CD4-positive, CD25-positive, alpha-beta regulatory T cell (primary cell): ENCODE measurements around the gene VSTM2A. TPM values are rescaled to one million over a fixed set of nuclear protein-coding genes. Genes with fewer than 3 reads are reported as not detected.

ENCODE experiments used
- ATAC-seq, 2 donors: fragments of 150-1000 bp; cut with Tn5 transposase; one replicate each; pipeline ENCODE4 v1.10.0; 2021; ENCODE audit warnings: low read depth in 2 of 2, moderate number of reproducible peaks in 2 of 2, moderate library complexity in 1 of 2
- DNase-seq, 3 donors: peaks; one replicate each; pipeline versions ENCODE4 v3.0.0 to v3.0.0-alpha.2; 2012 to 2022; ENCODE audit warnings: mixed read lengths in 1 of 3
- H3K27ac ChIP-seq: one replicate; pipeline ENCODE4 v1.7.0; 2013; ENCODE audit warnings: mild to moderate bottlenecking, low read length; ENCODE audit not compliant: insufficient read depth, poor library complexity, severe bottlenecking
- H3K27me3 ChIP-seq: one replicate; pipeline ENCODE4 v1.7.0; 2013; ENCODE audit warnings: low read length; ENCODE audit not compliant: control insufficient read depth, insufficient read depth
- H3K36me3 ChIP-seq: one replicate; pipeline ENCODE4 v1.7.0; 2013; ENCODE audit warnings: mild to moderate bottlenecking, low read length, moderate library complexity; ENCODE audit not compliant: control insufficient read depth, insufficient read depth
- H3K4me1 ChIP-seq: 2 replicates; pipeline ENCODE4 v1.7.0; 2013; ENCODE audit warnings: mild to moderate bottlenecking, low read length; ENCODE audit not compliant: insufficient read depth, control insufficient read depth, poor library complexity, severe bottlenecking
- H3K4me3 ChIP-seq: one replicate; pipeline ENCODE4 v1.7.0; 2013; ENCODE audit warnings: low read depth, mild to moderate bottlenecking, low read length, moderate library complexity
- H3K9me3 ChIP-seq, 2 experiments: 1 replicate in 1 of 2; 2 replicates in 1 of 2; pipeline ENCODE4 v1.7.0; 2013; ENCODE audit warnings: low read length in 2 of 2, mild to moderate bottlenecking in 1 of 2, moderate library complexity in 1 of 2; ENCODE audit not compliant: control insufficient read depth in 2 of 2
- H3K27ac Mint-ChIP-seq, 3 donors: one replicate each; pipeline ENCODE4 v1.8.0; 2020 to 2022; ENCODE audit warnings: mild to moderate bottlenecking in 3 of 3, mixed read lengths in 3 of 3, moderate library complexity in 2 of 3
- H3K27me3 Mint-ChIP-seq: one replicate; pipeline ENCODE4 v1.8.0; 2022; ENCODE audit warnings: mild to moderate bottlenecking, mixed read lengths
- H3K36me3 Mint-ChIP-seq: one replicate; pipeline ENCODE4 v1.8.0; 2020; ENCODE audit warnings: mixed read lengths
- H3K4me1 Mint-ChIP-seq, 4 donors: one replicate each; pipeline ENCODE4 v1.8.0; 2020 to 2022; ENCODE audit warnings: mixed read lengths in 4 of 4, mild to moderate bottlenecking in 1 of 4
- H3K4me3 Mint-ChIP-seq, 4 donors: one replicate each; pipeline ENCODE4 v1.8.0; 2020 to 2022; ENCODE audit warnings: mild to moderate bottlenecking in 4 of 4, mixed read lengths in 4 of 4, moderate library complexity in 3 of 4
- H3K9me3 Mint-ChIP-seq, 7 donors: one replicate each; pipeline ENCODE4 v1.8.0; 2020 to 2022; ENCODE audit warnings: mixed read lengths in 7 of 7, mild to moderate bottlenecking in 3 of 7, moderate library complexity in 2 of 7
- polyA plus RNA-seq, 4 donors: library from polyadenylated mRNA; unstranded; fragments of 300-500 nt; fragmentation: Illumina TruSeq; gene quantifications; one replicate each; pipeline ENCODE4 v1.2.3, GENCODE V29; 2021
- total RNA-seq: library from RNA; stranded (reverse); gene quantifications from one replicate; pipeline ENCODE4 v1.2.3, GENCODE V29; 2022

Gene VSTM2A
- total and polyA plus RNA-seq, 5 donors from 2014 or later: not detected

GRCh38 chr7:54545241-54545563, 3.0 kb downstream of the VSTM2A start:
- Histone ChIP-seq H3K36me3 (no peaks in the 10 kb centered on the region), H3K27ac (no peak overlapping the region), H3K27me3 (peaks cover 14% of the 10 kb centered on the region), H3K9me3 (no peaks in the 10 kb centered on the region), H3K4me3 (no peak overlapping the region), H3K4me1 (no peaks in the 10 kb centered on the region)
- Mint-ChIP-seq H3K27ac (no peak overlapping the region), H3K9me3 (peaks cover 1 to 19% (median 6%) of the 10 kb centered on the region in 7 donors), H3K36me3 (no peaks in the 10 kb centered on the region), H3K4me1 (peaks cover 0 to 2% (median 0%) of the 10 kb centered on the region in 4 donors), H3K4me3 (no peak overlapping the region), H3K27me3 (peaks cover 30% of the 10 kb centered on the region)
- ATAC-seq: no peak
- no peak for DNase-seq

GRCh38 chr7:54546081-54546985, 4.2 kb downstream of the VSTM2A start:
- DNase-seq: no peak
- Histone ChIP-seq H3K36me3 (no peaks in the 10 kb centered on the region), H3K27ac (no peak overlapping the region), H3K4me1 (no peaks in the 10 kb centered on the region), H3K27me3 (peaks cover 14% of the 10 kb centered on the region), H3K4me3 (no peak overlapping the region), H3K9me3 (no peaks in the 10 kb centered on the region)
- Mint-ChIP-seq H3K27me3 (peaks cover 27% of the 10 kb centered on the region), H3K36me3 (no peaks in the 10 kb centered on the region), H3K4me3 (no peak overlapping the region), H3K27ac (no peak overlapping the region), H3K9me3 (peaks cover 1 to 18% (median 6%) of the 10 kb centered on the region in 7 donors), H3K4me1 (peaks cover 0 to 2% (median 0%) of the 10 kb centered on the region in 4 donors)
- ATAC-seq: no peak

GRCh38 chr7:54546986-54547314, 4.8 kb downstream of the VSTM2A start:
- H3K27ac Mint-ChIP-seq: no peak overlapping the region
- Histone ChIP-seq H3K9me3 (no peaks in the 10 kb centered on the region), H3K4me1 (no peaks in the 10 kb centered on the region), H3K4me3 (no peak overlapping the region), H3K27me3 (peaks cover 14% of the 10 kb centered on the region), H3K27ac (no peak overlapping the region), H3K36me3 (no peaks in the 10 kb centered on the region)
- no peak for DNase-seq
- no peak for ATAC-seq
- no peaks in the 10 kb centered on the region for H3K4me1 Mint-ChIP-seq
- H3K36me3 Mint-ChIP-seq: no peaks in the 10 kb centered on the region
- H3K4me3 Mint-ChIP-seq: no peak overlapping the region
- H3K27me3 Mint-ChIP-seq: peaks cover 23% of the 10 kb centered on the region
- H3K9me3 Mint-ChIP-seq: peaks cover 0 to 16% (median 3%) of the 10 kb centered on the region in 7 donors

GRCh38 chr7:54550471-54550870, 8.3 kb downstream of the VSTM2A start:
- Mint-ChIP-seq H3K27me3 (peaks cover 8% of the 10 kb centered on the region), H3K27ac (no peak overlapping the region), H3K4me1 (no peaks in the 10 kb centered on the region), H3K4me3 (no peak overlapping the region), H3K36me3 (no peaks in the 10 kb centered on the region), H3K9me3 (peaks cover 0 to 8% (median 2%) of the 10 kb centered on the region in 7 donors)
- H3K27me3 ChIP-seq: no peaks in the 10 kb centered on the region
- no peaks in the 10 kb centered on the region for H3K9me3 ChIP-seq
- H3K4me1 ChIP-seq: no peaks in the 10 kb centered on the region
- H3K36me3 ChIP-seq: no peaks in the 10 kb centered on the region
- H3K4me3 ChIP-seq: no peak overlapping the region
- no peak for DNase-seq
- no peak for ATAC-seq
- H3K27ac ChIP-seq: no peak overlapping the region

GRCh38 chr7:54556121-54556520, 13.9 kb downstream of the VSTM2A start:
- Mint-ChIP-seq H3K9me3 (peaks cover 0 to 8% (median 2%) of the 10 kb centered on the region in 7 donors), H3K4me1 (no peaks in the 10 kb centered on the region), H3K27ac (no peak overlapping the region), H3K27me3 (no peaks in the 10 kb centered on the region), H3K4me3 (no peak overlapping the region), H3K36me3 (no peaks in the 10 kb centered on the region)
- no peaks in the 10 kb centered on the region for H3K27me3 ChIP-seq
- H3K9me3 ChIP-seq: no peaks in the 10 kb centered on the region
- DNase-seq (no peak), ATAC-seq (no peak)
- no peaks in the 10 kb centered on the region for H3K36me3 ChIP-seq
- H3K27ac ChIP-seq: no peak overlapping the region
- no peak overlapping the region for H3K4me3 ChIP-seq
- H3K4me1 ChIP-seq: no peaks in the 10 kb centered on the region

- Histone ChIP-seq H3K4me3 (no peak overlapping the region), H3K27ac (no peak overlapping the region), H3K36me3 (no peaks in the 10 kb centered on the region), H3K9me3 (no peaks in the 10 kb centered on the region), H3K27me3 (no peaks in the 10 kb centered on the region), H3K4me1 (no peaks in the 10 kb centered on the region)
- ATAC-seq (no peak), DNase-seq (no peak)
- Mint-ChIP-seq H3K36me3 (no peaks in the 10 kb centered on the region), H3K27ac (no peak overlapping the region), H3K4me1 (no peaks in the 10 kb centered on the region), H3K27me3 (no peaks in the 10 kb centered on the region), H3K9me3 (peaks cover 0 to 4% (median 0%) of the 10 kb centered on the region in 7 donors), H3K4me3 (no peak overlapping the region)
These were observed 17.2 kb downstream of the VSTM2A start for GRCh38 chr7:54559401-54559800.

- no peaks in the 10 kb centered on the region for H3K36me3 ChIP-seq
- no peaks in the 10 kb centered on the region for H3K27me3 ChIP-seq
- no peaks in the 10 kb centered on the region for H3K4me1 Mint-ChIP-seq
- no peaks in the 10 kb centered on the region for H3K9me3 ChIP-seq
- H3K4me3 Mint-ChIP-seq: no peak overlapping the region
- no peaks in the 10 kb centered on the region for H3K27me3 Mint-ChIP-seq
- peaks cover 0 to 5% (median 0%) of the 10 kb centered on the region in 7 donors for H3K9me3 Mint-ChIP-seq
- no peak for ATAC-seq
- no peak overlapping the region for H3K4me3 ChIP-seq
- no peaks in the 10 kb centered on the region for H3K36me3 Mint-ChIP-seq
- DNase-seq: no peak
- no peak overlapping the region for H3K27ac ChIP-seq
- H3K4me1 ChIP-seq: no peaks in the 10 kb centered on the region
- H3K27ac Mint-ChIP-seq: no peak overlapping the region
These were observed 18.0 kb downstream of the VSTM2A start for GRCh38 chr7:54560198-54560597.

- Histone ChIP-seq H3K4me1 (no peaks in the 10 kb centered on the region), H3K9me3 (no peaks in the 10 kb centered on the region), H3K36me3 (no peaks in the 10 kb centered on the region), H3K27me3 (no peaks in the 10 kb centered on the region), H3K27ac (no peak overlapping the region), H3K4me3 (no peak overlapping the region)
- peaks cover 0 to 7% (median 0%) of the 10 kb centered on the region in 7 donors for H3K9me3 Mint-ChIP-seq
- H3K27me3 Mint-ChIP-seq: no peaks in the 10 kb centered on the region
- no peak for ATAC-seq
- H3K4me3 Mint-ChIP-seq: no peak overlapping the region
- no peaks in the 10 kb centered on the region for H3K4me1 Mint-ChIP-seq
- H3K36me3 Mint-ChIP-seq: no peaks in the 10 kb centered on the region
- H3K27ac Mint-ChIP-seq: no peak overlapping the region
- DNase-seq: no peak
These were observed 18.5 kb downstream of the VSTM2A start for GRCh38 chr7:54560723-54561122.
